COLO829 (cell line): ENCODE results near the gene DUS2.

Experiments
- DNase-seq: peaks from one replicate; pipeline ENCODE4 v3.0.0; 2012; ENCODE audit warnings: low spot score

The DUS2 gene

DNA sequence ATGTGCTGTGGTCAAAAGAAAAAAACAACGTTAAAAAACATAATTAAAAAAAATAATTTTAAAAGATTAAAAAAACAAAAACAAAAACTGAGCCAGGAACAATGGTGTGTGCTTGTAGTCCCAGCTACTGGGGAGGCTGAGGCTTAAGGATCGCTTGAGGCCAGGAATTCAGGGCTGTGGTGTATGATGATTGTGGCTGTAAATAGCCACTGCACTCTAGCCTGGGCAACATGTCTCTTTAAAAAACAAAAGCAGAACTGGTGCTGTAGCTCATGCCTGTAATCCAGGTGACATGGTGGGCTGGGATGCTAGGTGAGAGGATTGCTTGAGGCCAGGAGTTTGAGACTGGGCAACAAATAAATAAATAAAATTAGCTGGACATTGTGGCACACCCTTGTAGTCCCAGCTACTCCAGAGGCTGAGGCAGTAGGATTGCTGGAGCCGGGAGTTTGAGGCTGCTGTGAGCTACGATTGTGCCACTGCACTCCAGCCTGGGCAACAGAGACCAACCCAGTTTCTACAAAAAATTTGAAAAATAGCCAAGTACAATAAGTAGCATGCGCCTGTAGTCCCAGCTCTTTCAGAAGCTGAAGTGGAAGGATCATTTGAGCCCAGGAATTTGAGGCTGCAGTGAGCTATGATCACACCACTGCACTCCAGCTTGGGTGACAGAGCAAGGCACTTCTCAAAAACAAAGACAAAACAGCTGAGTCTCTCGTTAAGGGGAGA lies 105.7 kb downstream of the DUS2 start:
- DNase-seq: no peak
